ENCODE results near the gene SIGLEC11. TPM values are rescaled to one million over a fixed set of nuclear protein-coding genes. Genes with fewer than 3 reads are reported as not detected.
A peak's percentile ranks its signal among the peaks of the same experiment; 100 is the strongest.

Gene SIGLEC11
- total RNA-seq, 2 donors from 2014 or later = 0.19 to 2.2 TPM

DNA sequence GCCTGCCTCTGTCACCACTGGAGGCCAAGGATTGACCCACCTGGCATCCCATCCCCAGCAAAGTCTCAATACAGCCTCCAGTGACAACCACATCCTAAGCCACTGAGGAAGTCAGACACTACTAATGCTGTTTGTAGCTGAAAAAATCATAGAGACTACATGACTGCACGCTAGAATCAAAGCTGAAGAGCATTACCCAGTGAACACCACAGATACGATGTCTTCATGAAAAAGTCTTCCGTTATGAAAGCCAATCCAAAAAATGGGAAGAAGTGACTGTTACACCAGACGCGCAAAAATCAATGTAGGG is 20.5 kb downstream of the SIGLEC11 start:
- Histone ChIP-seq H3K27ac (no peak overlapping the region), H3K4me3 (no peak overlapping the region), H3K9me3 (no peaks in the 10 kb centered on the region), H3K27me3 (no peaks in the 10 kb centered on the region), H3K36me3 (no peaks in the 10 kb centered on the region), H3K4me1 (peaks cover 0 to 8% of the 10 kb centered on the region in 2 donors)
- no peak for TF ChIP-seq CTCF (IDR thresholded peaks at IDR 0.05)
- no peak for DNase-seq (ENCODE audit: low spot score)

DNA sequence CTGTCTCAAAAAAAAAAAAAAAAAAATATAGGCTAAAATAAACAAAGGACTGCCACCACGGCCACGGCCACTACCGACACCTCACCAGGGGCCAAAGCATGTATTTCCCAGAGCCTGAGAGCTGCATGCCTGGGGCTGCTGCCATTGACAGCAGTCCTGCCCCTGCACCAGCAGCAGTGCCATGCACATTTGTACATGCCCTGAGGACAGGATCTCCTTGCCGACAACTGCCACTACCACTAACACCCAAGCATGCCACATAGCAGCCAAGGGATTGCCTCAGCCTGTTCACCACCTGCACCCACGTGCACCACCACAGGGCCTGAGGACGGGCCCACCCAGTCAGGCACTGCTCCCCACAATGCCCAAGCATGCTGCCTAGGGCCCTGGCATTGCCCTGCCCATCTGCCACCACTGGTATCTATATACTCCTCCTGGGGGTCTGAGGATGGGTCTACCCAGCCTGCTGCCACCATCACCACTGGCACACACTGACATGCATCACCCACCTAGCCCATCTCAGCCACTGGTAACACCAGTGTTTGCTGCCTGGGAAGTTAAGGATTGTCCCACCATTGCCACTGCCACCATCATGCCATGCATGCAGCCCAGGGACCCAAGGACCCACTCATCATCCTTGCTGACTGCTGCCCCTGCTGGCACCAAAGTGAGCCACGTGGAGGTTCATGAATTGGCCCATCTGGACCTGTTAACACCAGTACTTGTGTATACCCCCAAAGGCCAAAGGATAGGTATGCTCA is 21.1 kb downstream of the SIGLEC11 start:
- Histone ChIP-seq H3K27me3 (no peaks in the 10 kb centered on the region), H3K4me1 (peaks cover 0 to 8% of the 10 kb centered on the region in 2 donors), H3K27ac (no peak overlapping the region), H3K36me3 (no peaks in the 10 kb centered on the region), H3K4me3 (no peak overlapping the region), H3K9me3 (no peaks in the 10 kb centered on the region)
- DNase-seq (ENCODE audit: low spot score) = no peak
- no peak for TF ChIP-seq CTCF (IDR thresholded peaks at IDR 0.05)

DNA sequence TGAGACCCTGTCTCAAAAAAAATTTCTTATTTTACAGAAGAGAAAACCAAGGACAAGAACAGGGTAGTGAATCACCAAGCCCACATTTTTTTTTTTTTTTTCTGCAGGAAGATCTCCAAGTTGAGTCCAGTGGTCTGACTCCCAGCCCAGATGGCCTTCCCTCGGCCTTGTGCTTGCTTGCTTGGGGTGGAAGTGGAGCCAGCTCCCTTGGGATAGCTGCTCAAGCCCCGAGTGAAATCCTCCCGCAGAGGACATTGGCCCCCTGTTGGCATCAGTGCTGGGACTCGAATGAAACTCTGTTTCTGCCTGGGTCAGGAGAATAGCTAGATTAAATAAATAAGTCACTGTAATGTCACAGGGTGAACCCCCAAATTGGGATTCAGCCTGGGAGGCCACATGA is 22.3 kb downstream of the SIGLEC11 start:
- no peaks in the 10 kb centered on the region for H3K36me3 ChIP-seq
- no peaks in the 10 kb centered on the region for H3K9me3 ChIP-seq
- H3K27ac ChIP-seq = no peak overlapping the region
- no peak overlapping the region for H3K4me3 ChIP-seq
- TF ChIP-seq CTCF (IDR thresholded peaks at IDR 0.05) = no peak
- H3K4me1 ChIP-seq = peaks cover 0 to 8% of the 10 kb centered on the region in 2 donors
- no peak for DNase-seq (ENCODE audit: low spot score)
- no peaks in the 10 kb centered on the region for H3K27me3 ChIP-seq

GRCh38 chr19:49937750-49938381 is 23.1 kb downstream of the SIGLEC11 start:
- no peaks in the 10 kb centered on the region for H3K36me3 ChIP-seq
- H3K27ac ChIP-seq = no peak overlapping the region
- peaks cover 0 to 8% of the 10 kb centered on the region in 2 donors for H3K4me1 ChIP-seq
- no peaks in the 10 kb centered on the region for H3K9me3 ChIP-seq
- TF ChIP-seq CTCF (IDR thresholded peaks at IDR 0.05) = peak; percentile 95 to 99
- peak overlapping the region in 1 of 2 donors; percentile 35 for H3K4me3 ChIP-seq
- DNase-seq (ENCODE audit: low spot score) = peak; percentile 72
- no peaks in the 10 kb centered on the region for H3K27me3 ChIP-seq

DNA sequence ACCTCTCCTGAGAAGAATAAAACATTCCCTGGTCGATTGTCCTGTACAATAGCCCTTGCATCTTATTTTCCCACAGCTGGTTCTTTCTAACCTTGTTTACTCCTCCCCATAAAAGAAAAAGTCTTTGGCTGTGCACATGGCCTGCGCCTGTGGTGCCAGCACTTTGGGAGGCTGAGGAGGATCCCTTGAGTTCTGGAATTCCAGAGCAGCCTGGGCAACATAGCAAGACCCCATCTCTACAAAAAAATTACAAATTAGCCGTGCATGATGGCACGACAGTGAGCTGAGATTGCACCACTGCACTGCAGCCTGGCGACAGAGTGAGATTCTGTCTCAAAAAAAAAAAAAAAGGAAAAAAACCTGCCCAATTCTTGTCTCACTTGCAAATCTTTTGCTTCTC is 24.4 kb downstream of the SIGLEC11 start:
- no peak for DNase-seq (ENCODE audit: low spot score)
- H3K4me1 ChIP-seq = peaks cover 0 to 8% of the 10 kb centered on the region in 2 donors
- H3K4me3 ChIP-seq = no peak overlapping the region
- no peaks in the 10 kb centered on the region for H3K9me3 ChIP-seq
- H3K36me3 ChIP-seq = no peaks in the 10 kb centered on the region
- no peaks in the 10 kb centered on the region for H3K27me3 ChIP-seq
- no peak for TF ChIP-seq CTCF (IDR thresholded peaks at IDR 0.05)
- no peak overlapping the region for H3K27ac ChIP-seq

Measured in right atrium auricular region (tissue), 2 donors.